T-helper 2 cell treated with Interferon-gamma antibody and Interleukin-4, amounts not matched to agents 100 ng/mL and 5 ng/mL, for 36 hours (primary cell): Measurements from ENCODE around the gene OR2V1. TPM values are rescaled to one million over a fixed set of nuclear protein-coding genes. Genes with fewer than 3 reads are reported as not detected.
"Not testable (repeated sequence)": the region's sequence is repeated elsewhere in the genome, so short reads cannot be mapped to it uniquely, and the experiment has no call there.

Source experiments
- intact Hi-C: fragments of 100-400 bp; cut with micrococcal nuclease; formaldehyde crosslinking; loops from one replicate; pipeline ENCODE4 v1.15.1; 2023
- total RNA-seq: library from RNA; stranded (reverse); gene quantifications from 2 replicates; pipeline ENCODE4 v1.2.3, GENCODE V29; 2022

The OR2V1 gene
- total RNA-seq, 1 donor from 2014 or later = not detected

DNA sequence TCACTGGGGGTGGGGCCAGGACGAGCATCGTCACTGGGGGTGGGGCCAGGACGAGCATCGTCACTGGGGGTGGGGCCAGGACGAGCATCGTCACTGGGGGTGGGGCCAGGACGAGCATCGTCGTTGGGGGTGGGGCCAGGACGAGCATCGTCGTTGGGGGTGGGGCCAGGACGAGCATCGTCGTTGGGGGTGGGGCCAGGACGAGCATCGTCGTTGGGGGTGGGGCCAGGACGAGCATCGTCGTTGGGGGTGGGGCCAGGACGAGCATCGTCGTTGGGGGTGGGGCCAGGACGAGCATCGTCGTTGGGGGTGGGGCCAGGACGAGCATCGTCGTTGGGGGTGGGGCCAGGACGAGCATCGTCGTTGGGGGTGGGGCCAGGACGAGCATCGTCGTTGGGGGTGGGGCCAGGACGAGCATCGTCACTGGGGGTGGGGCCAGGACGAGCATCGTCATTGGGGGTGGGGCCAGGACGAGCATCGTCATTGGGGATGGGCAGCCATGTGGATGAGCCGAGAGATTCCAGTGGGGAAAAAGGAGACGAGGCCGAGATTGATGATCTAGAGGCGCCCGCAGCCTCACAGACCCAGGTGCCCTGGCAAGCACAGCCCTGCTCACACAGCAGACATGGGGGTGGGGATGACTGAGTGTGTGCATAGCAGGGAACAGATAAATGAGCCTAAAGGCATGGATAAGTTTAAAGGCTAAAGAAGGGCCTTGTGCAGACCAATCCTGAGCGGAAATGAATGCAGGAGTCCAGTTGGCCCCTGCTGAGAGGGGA is 30.0 kb upstream of the OR2V1 start:
- intact Hi-C loops = loop anchor here (2.0 to 5.0 kb wide), 5 partner anchors 30 to 869 kb away; partner anchors contain the start of genes MAPK9, MGAT1, TRIM41 and ZFP62

DNA sequence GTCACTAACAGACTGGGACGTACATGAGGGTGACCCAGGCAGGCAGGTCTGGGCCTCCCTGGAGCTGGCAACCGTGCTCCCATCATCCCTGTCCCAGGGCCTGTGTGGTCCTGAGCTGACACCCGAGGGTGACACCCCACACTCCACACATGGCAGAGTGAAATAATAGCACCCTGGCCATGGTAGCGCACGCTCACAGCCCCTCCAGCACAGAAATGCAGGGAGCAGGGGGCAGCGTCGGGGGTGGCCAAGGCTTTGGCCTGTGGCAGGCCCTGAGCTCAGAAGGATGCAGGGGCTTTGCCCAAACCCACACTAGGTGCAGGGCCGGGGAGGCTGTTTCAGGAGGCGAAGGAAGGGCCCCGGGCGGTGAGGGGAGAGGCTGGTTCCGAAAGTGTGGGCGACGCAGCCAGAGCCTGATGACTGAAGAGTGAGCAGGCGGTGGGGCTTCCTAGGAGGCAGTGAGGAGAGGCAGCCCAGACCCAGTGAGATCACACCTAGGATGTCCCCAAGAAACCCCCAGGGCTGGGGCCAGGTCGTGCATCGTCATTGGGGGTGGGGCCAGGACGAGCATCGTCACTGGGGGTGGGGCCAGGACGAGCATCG is 29.3 kb upstream of the OR2V1 start:
- intact Hi-C loops = loop anchor here (2.0 to 5.0 kb wide), 5 partner anchors 31 to 868 kb away; partner anchors contain the start of genes MAPK9, MGAT1, TRIM41 and ZFP62

- intact Hi-C loops = loop anchor here (1.0 to 5.0 kb wide), 6 partner anchors 23 to 867 kb away; partner anchors contain the start of genes MAPK9, MGAT1, TRIM41 and ZFP62
Measured at GRCh38 chr5:181159286-181160151, 28.6 kb upstream of the OR2V1 start.

DNA sequence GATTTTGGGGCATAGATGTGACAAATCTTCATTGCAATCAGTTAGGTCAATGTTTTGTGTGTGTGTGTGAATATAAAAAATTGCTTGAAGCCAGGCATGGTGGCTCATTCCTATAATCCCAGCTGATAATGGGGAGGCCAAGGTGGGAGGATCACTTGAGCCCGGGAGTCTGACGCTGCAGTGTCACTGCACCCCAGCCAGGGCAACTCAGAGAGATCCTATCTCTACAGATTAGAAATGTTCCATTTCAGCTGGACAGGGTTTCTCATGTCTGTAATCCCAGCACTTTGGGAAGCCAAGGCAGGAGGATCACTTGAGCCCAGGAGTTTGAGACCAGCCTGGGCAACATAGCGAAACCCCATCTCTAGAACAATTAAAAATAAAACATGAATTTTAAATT is 27.9 kb upstream of the OR2V1 start:
- intact Hi-C loops = loop anchor here (1.0 kb wide), 1 partner anchor 23 kb away; no protein-coding TSS in a partner anchor

- intact Hi-C loops = no loop called here
Measured at GRCh38 chr5:181156758-181157157, 25.8 kb upstream of the OR2V1 start.

- intact Hi-C loops = no loop called here
Measured at GRCh38 chr5:181153814-181154213, 22.8 kb upstream of the OR2V1 start.

GRCh38 chr5:181152406-181152805 is 21.4 kb upstream of the OR2V1 start:
- intact Hi-C loops = no loop called here

GRCh38 chr5:181151146-181151545 is 20.2 kb upstream of the OR2V1 start:
- intact Hi-C loops = no loop called here

DNA sequence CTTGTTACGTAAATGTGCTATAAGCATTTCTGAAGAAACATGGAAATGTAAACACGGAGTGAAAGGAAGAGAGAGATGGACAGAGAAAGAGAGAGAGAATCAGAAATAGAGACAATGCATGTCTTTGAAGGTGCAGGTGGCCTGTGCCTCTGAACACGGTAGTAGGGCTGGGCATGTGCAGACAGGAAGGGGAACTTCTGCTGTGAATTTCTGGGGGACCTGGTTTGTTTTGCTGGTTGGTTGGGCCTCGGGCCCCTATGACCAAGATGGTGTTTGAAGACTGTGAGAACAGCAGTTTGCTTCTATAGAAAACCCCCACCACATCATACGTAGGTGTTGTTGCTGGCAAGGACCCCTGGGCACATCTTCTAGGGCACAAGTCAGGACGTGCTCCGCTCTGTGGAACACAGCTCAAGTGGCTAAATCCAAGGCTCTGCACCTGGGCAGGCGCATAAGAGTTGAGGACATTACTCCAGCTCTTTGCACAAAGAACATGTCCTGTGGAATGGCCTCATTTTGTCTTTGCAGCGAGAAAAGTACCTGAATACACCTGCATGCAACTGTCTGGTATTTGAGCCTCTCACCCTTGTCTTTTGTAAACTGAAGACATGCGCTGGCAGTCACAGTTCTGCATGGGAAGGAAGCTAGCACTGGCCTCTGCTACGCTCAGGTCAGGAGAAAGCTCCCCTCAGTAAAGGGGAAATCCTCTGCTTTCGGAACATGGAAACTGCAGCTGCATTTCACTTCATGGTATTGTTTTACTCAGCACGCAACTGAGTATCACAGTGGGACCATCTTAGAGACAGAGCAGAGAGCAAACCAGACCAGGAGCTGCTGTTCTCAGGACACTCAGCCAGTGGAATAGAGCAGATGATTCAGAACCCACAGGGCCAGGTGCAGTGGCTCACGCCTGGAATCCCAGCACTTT is 19.1 kb upstream of the OR2V1 start:
- intact Hi-C loops = no loop called here

- intact Hi-C loops = no loop called here
Measured at GRCh38 chr5:181149355-181149754, 18.4 kb upstream of the OR2V1 start.

DNA sequence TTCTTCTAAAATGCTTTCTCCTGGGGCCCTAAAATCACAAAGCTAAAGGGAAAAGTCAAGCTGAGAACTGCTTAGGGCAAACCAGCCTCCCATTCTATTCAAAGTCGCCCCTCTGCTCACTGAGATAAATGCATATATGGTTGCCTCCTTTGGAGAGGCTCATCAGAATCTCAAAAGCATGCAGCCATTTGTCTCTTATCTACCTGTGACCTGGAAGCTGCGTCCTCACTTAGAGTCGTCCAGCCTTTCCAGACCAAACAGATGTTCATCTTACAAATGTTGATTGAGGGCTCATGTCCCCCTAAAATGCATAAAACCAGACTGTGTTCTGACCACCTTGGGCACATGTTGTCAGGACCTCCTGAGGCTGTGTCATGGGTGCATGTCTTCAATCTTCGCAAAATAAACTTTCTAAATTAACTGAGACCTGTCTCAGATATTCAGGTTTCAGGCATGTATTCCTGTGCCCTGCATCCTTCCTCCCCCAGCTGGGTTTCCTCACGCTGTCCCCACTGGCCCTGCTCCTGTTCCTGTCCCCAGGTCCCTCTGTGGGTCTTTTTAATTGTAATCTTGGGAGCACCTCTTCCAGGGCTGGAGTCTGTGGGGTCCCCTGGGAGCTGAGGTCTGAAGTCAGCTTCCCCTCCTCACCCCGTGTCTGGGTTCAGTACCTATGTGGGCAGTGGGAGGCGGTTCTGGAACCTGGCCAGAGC is 16.1 kb upstream of the OR2V1 start, which contains the start of gene OR2V2:
TSS of gene OR2V2 (plus strand) at position 660 of the 710 bp plus-strand sequence. CDS start 7,357 bp downstream, outside the sequence.
- intact Hi-C loops = not testable (repeated sequence)

- intact Hi-C loops = no loop called here
Measured at GRCh38 chr5:181145133-181145532, 14.2 kb upstream of the OR2V1 start.

DNA sequence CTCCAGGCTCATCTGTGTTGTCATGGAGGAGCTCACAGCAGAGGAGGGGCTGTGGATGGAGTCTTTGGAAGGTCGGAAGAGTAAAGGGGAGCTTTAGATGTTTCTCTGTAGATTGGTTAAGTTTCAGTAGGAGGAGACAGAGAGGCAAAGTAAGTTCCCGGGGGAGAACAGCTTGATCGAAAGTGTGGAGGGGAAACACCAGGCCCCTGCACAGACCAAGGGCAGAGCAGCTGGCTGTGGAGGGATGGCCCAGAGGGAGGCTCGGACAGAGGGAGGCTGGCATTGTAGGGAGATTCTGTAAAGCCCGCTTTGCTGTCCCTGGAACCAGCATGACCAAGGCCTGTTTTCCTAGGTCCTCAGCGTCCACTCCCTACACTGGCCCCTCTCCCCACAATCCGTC is 11.1 kb upstream of the OR2V1 start:
- intact Hi-C loops = no loop called here

GRCh38 chr5:181140766-181141165 is 9.8 kb upstream of the OR2V1 start:
- intact Hi-C loops = no loop called here

- intact Hi-C loops = no loop called here
Measured at GRCh38 chr5:181138258-181138657, 7.3 kb upstream of the OR2V1 start.

GRCh38 chr5:181136361-181136955 is 5.5 kb upstream of the OR2V1 start:
- intact Hi-C loops = no loop called here

GRCh38 chr5:181134259-181134658 is 3.3 kb upstream of the OR2V1 start:
- intact Hi-C loops = no loop called here

DNA sequence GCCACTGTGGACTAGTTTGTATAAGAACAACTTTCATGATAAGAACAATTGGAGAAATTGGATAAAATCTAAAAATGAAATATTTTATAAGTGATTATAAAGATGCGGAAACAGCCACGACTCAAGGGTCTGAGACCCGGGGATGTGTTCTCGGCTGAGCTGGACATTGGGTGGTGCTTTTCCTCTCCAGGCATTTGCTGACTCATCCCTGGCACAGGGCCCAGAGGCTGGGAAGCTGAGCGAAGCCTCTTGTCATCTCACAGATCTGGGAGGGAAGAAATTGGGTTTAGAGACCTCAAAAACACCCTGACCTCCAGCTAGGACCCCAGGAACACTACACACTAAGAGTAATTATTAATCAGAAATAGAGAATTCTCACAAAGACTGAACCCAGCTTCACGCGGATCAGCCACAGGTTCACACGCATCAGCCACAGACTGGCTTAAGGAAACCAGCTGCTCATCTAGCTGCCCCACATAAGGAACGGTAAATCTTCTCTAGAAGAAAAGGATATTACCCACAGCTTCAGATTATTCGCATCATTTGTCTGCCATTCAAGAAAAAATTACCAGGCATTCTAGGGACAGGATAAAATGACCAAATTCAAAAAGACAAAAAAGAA is 2.8 kb upstream of the OR2V1 start:
- intact Hi-C loops = no loop called here

DNA sequence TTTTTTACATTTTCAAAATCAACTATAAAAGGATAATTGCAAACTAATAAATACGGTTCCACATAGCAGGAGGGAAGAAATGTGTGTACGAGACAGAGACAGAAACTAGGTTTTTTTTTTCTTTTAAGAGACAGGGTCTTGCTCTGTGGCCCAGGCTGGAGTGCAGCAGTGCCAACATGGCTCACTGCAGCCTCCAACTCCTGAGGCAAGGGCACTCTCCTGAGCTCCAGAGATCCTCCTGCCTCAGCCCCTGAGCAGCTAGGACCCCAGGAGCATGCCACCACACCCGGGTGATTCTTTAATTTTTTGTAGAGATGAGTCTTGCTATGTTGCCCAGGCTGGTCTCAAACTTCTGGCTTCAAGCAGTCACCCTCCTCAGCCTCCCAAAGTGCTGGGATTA is 2.1 kb upstream of the OR2V1 start:
- intact Hi-C loops = no loop called here
